B cell (primary cell): ENCODE measurements around the gene BTD. TPM values are rescaled to one million over a fixed set of nuclear protein-coding genes. Genes with fewer than 3 reads are reported as not detected.

Experiments used
- ATAC-seq: fragments of 200-7000 bp; cut with Tn5 transposase; one replicate; pipeline ENCODE4 v1.10.0; 2021; ENCODE audit warnings: low read depth, mild to moderate bottlenecking, moderate number of reproducible peaks, moderate library complexity
- CTCF ChIA-PET: fragments of 350-600 bp; sonication (Branson Sonifier 250); formaldehyde crosslinking; loops from one replicate; lab custom pipeline; 2021; ENCODE audit warnings: antibody characterized with exemption, inconsistent platforms; lab: Charles Lee
- POLR2A ChIA-PET: fragments of 350-600 bp; sonication (Branson Sonifier 250); formaldehyde crosslinking; loops from one replicate; lab custom pipeline; 2021; ENCODE audit warnings: antibody characterized with exemption; lab: Charles Lee
- DNase-seq: peaks from one replicate; pipeline ENCODE4 v3.0.0; 2013
- H2AFZ ChIP-seq: 2 replicates; pipeline ENCODE4 v1.6.1; 2012; ENCODE audit warnings: mild to moderate bottlenecking, low read depth, low read length; ENCODE audit not compliant: insufficient read depth, poor library complexity, severe bottlenecking
- H3K27ac ChIP-seq, 2 donors: 1 replicate in 1 of 2; 2 replicates in 1 of 2; pipeline ENCODE4 v1.5.1; 2012 to 2013; ENCODE audit warnings: low read length in 2 of 2, mild to moderate bottlenecking in 2 of 2, moderate library complexity in 1 of 2
- H3K27me3 ChIP-seq, 4 experiments: fragments of 200-600 bp in 1 of 4; sonication (generic) in 1 of 4; replicated peaks in 1 of 4; 1 replicate in 2 of 4; 2 replicates in 2 of 4; pipeline versions ENCODE4 v1.6.1 to v1.7.0; 2013 to 2016; ENCODE audit warnings: low read length in 3 of 4, mild to moderate bottlenecking in 2 of 4, mixed read lengths in 1 of 4, moderate library complexity in 1 of 4; ENCODE audit not compliant: insufficient read depth in 4 of 4, control insufficient read depth in 3 of 4; ENCODE audit errors: control extremely low read depth in 1 of 4
- H3K36me3 ChIP-seq, 2 experiments: replicated peaks in 1 of 2; 1 replicate in 1 of 2; 2 replicates in 1 of 2; pipeline versions ENCODE4 v1.6.1 to v1.7.1; 2013; ENCODE audit warnings: low read length in 1 of 2; ENCODE audit not compliant: insufficient read depth in 2 of 2, control insufficient read depth in 1 of 2; ENCODE audit errors: control extremely low read depth in 1 of 2, extremely low read depth in 1 of 2
- H3K4me1 ChIP-seq, 2 donors: fragments of 200-600 bp in 1 of 2; sonication (generic) in 1 of 2; 1 replicate in 1 of 2; 2 replicates in 1 of 2; pipeline versions ENCODE4 v1.5.1 to v1.6.1; 2013 to 2017; ENCODE audit warnings: low read length in 2 of 2; ENCODE audit not compliant: control insufficient read depth in 2 of 2, insufficient read depth in 2 of 2
- H3K4me2 ChIP-seq: replicated peaks from 2 replicates; pipeline ENCODE3; 2012; ENCODE audit warnings: mild to moderate bottlenecking, low read depth, low read length; ENCODE audit not compliant: poor library complexity, severe bottlenecking
- H3K4me3 ChIP-seq, 5 experiments: fragments of 200-600 bp in 1 of 5; sonication (generic) in 1 of 5; 1 replicate in 3 of 5; 2 replicates in 2 of 5; pipeline versions ENCODE4 v1.5.1 to v1.7.0; 2011 to 2016; ENCODE audit warnings: low read length in 4 of 5, mild to moderate bottlenecking in 4 of 5, low read depth in 2 of 5, control low read depth in 1 of 5, moderate library complexity in 1 of 5; ENCODE audit not compliant: insufficient read depth in 1 of 5; ENCODE audit errors: control extremely low read depth in 1 of 5, extremely low read depth in 1 of 5
- H3K79me2 ChIP-seq: fragments of 200-600 bp; sonication (generic); one replicate; pipeline ENCODE4 v1.6.0; 2016; ENCODE audit warnings: low read length; ENCODE audit not compliant: control insufficient read depth, insufficient read depth
- H3K9ac ChIP-seq: fragments of 200-600 bp; sonication (generic); 2 replicates; pipeline ENCODE4 v1.6.1; 2017; ENCODE audit warnings: mild to moderate bottlenecking, low read length, moderate library complexity
- H3K9me3 ChIP-seq, 3 donors: one replicate each; pipeline versions ENCODE4 v1.6.1 to v1.7.1; 2013; ENCODE audit warnings: low read length in 2 of 3; ENCODE audit not compliant: control insufficient read depth in 2 of 3, insufficient read depth in 1 of 3; ENCODE audit errors: control extremely low read depth in 1 of 3
- H4K20me1 ChIP-seq: 2 replicates; pipeline ENCODE4 v1.6.0; 2012; ENCODE audit warnings: mild to moderate bottlenecking, low read length; ENCODE audit not compliant: insufficient read depth, control insufficient read depth, poor library complexity, severe bottlenecking
- H3K27ac Mint-ChIP-seq: one replicate; pipeline ENCODE4 v1.8.0; 2021; ENCODE audit warnings: mixed read lengths
- H3K27me3 Mint-ChIP-seq: one replicate; pipeline ENCODE4 v1.8.0; 2021; ENCODE audit warnings: mixed read lengths
- H3K4me1 Mint-ChIP-seq: one replicate; pipeline ENCODE4 v1.8.0; 2021; ENCODE audit warnings: mixed read lengths
- H3K4me3 Mint-ChIP-seq: one replicate; pipeline ENCODE4 v1.8.0; 2021; ENCODE audit warnings: mixed read lengths
- H3K9me3 Mint-ChIP-seq: one replicate; pipeline ENCODE4 v1.8.0; 2022; ENCODE audit warnings: mixed read lengths; ENCODE audit not compliant: insufficient read depth
- EZH2 ChIP-seq: IDR thresholded peaks from 2 replicates; pipeline ENCODE4 v1.6.1; 2012; ENCODE audit warnings: borderline replicate concordance, low read depth, mild to moderate bottlenecking, moderate library complexity, low read length; ENCODE audit not compliant: insufficient read depth, poor library complexity, severe bottlenecking
- WGBS: methylation state at CpG from one replicate; pipeline ENCODE4 v1.1.5; 2013; ENCODE audit warnings: missing lambda C conversion rate; ENCODE audit not compliant: insufficient coverage; 5-methylcytosine and 5-hydroxymethylcytosine counted together
- intact Hi-C: fragments of 100-400 bp; cut with micrococcal nuclease; formaldehyde crosslinking; loops from one replicate; pipeline ENCODE4 v1.10.0; 2022
- polyA plus RNA-seq: library from polyadenylated mRNA; depleted of rRNA; stranded (reverse); fragments of >200 nt; gene quantifications from 2 replicates; pipeline ENCODE4 v1.2.3, GENCODE V29; 2012
- total RNA-seq, 2 donors: library from RNA; stranded (reverse); fragments of 120-200 nt in 1 of 2; gene quantifications; 1 replicate in 1 of 2; 2 replicates in 1 of 2; pipeline versions ENCODE4 v1.2.3 to v1.2.4, GENCODE V29; 2013 to 2022
- TF ChIP-seq, protein P1 (sequence below): fragments of 200-600 bp; IDR thresholded peaks from one replicate; pipeline ENCODE4 v1.8.0; 2022; ENCODE audit warnings: antibody characterized with exemption, mild to moderate bottlenecking

The BTD gene
- total and polyA plus RNA-seq, 2 donors (not counting 1 experiment from before 2014, with no cell fraction given) = 8.2 to 25.3 TPM

DNA sequence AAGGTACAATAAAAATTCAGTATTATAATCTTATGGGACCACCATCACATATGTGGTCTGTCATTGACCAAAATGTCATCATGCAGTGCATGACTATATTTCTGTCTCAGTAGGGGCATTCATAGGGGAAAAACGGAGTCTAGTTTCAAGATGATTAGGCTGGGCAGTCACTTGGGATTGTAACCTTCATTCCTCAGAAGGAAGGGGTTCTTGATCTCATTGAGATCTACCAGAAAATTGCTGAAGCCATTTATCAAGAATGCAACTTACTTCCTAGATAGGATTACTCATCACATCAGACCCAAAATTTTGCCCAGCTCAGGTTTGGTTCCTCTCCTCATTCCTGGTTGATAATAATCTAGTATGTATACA lies 37.3 kb downstream of the BTD start:
- ATAC-seq (no peak), DNase-seq (no peak)
- Histone ChIP-seq H3K9ac (no peak overlapping the region), H3K36me3 (peaks cover 0 to 2% of the 10 kb centered on the region in 2 experiments), H3K4me2 (no peak overlapping the region), H3K79me2 (no peaks in the 10 kb centered on the region), H4K20me1 (no peaks in the 10 kb centered on the region), H3K4me3 (no peak overlapping the region), H3K27me3 (no peaks in the 10 kb centered on the region), H2AFZ (no peak overlapping the region), H3K9me3 (no peaks in the 10 kb centered on the region), H3K4me1 (peaks cover 4 to 18% of the 10 kb centered on the region in 2 donors), H3K27ac (no peak overlapping the region)
- TF ChIP-seq, protein P1, sequence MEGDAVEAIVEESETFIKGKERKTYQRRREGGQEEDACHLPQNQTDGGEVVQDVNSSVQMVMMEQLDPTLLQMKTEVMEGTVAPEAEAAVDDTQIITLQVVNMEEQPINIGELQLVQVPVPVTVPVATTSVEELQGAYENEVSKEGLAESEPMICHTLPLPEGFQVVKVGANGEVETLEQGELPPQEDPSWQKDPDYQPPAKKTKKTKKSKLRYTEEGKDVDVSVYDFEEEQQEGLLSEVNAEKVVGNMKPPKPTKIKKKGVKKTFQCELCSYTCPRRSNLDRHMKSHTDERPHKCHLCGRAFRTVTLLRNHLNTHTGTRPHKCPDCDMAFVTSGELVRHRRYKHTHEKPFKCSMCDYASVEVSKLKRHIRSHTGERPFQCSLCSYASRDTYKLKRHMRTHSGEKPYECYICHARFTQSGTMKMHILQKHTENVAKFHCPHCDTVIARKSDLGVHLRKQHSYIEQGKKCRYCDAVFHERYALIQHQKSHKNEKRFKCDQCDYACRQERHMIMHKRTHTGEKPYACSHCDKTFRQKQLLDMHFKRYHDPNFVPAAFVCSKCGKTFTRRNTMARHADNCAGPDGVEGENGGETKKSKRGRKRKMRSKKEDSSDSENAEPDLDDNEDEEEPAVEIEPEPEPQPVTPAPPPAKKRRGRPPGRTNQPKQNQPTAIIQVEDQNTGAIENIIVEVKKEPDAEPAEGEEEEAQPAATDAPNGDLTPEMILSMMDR = no peak
- no peak for TF ChIP-seq EZH2
- Mint-ChIP-seq H3K27ac (no peak overlapping the region), H3K27me3 (no peaks in the 10 kb centered on the region), H3K9me3 (no peaks in the 10 kb centered on the region), H3K4me1 (peaks cover 21% of the 10 kb centered on the region), H3K4me3 (no peak overlapping the region)
- intact Hi-C loops = no loop called here
- ChIA-PET CTCF (no interaction called here), POLR2A (no interaction called here)
- 60% methylated on average over 1 of the region's 1 CpG for WGBS

DNA sequence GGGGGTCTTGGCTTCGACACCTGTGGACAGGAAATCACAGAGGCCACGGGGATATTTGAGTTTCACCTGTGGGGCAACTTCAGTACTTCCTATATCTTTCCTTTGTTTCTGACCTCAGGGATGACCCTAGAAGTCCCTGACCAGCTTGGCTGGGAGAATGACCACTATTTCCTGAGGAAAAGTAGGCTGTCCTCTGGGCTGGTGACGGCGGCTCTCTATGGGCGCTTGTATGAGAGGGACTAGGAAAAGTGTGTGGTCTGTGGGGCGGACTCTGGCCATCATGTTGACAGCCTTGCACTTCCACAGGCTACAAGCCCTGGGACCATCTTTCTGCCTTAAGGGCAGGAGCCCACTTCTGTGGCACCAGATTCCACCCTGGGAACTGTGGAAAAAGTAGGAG lies 43.7 kb downstream of the BTD start:
- no peak overlapping the region for H3K4me3 Mint-ChIP-seq
- Histone ChIP-seq H4K20me1 (no peaks in the 10 kb centered on the region), H3K4me1 (peaks cover 36% of the 10 kb centered on the region in 2 donors), H3K36me3 (no peaks in the 10 kb centered on the region), H3K79me2 (no peaks in the 10 kb centered on the region), H3K9ac (no peak overlapping the region), H3K27me3 (no peaks in the 10 kb centered on the region), H3K4me3 (no peak overlapping the region), H3K4me2 (no peak overlapping the region), H2AFZ (no peak overlapping the region), H3K27ac (no peak overlapping the region), H3K9me3 (no peaks in the 10 kb centered on the region)
- ATAC-seq (no peak), DNase-seq (no peak)
- H3K4me1 Mint-ChIP-seq = peaks cover 38% of the 10 kb centered on the region
- no peak overlapping the region for H3K27ac Mint-ChIP-seq
- TF ChIP-seq, protein P1 = no peak
- no peak for TF ChIP-seq EZH2
- POLR2A ChIA-PET = no interaction called here
- no CpG with 5 or more reads among the region's 6 CpGs for WGBS
- H3K27me3 Mint-ChIP-seq = no peaks in the 10 kb centered on the region
- CTCF ChIA-PET = no interaction called here
- no peaks in the 10 kb centered on the region for H3K9me3 Mint-ChIP-seq
- intact Hi-C loops = no loop called here
